PC-3 (cell line): ENCODE results near the gene EVA1A. TPM values are rescaled to one million over a fixed set of nuclear protein-coding genes. Genes with fewer than 3 reads are reported as not detected.

Experiments
- ATAC-seq: fragments of 200-7000 bp; cut with Tn5 transposase; 2 replicates; pipeline ENCODE4 v1.9.1; 2020; ENCODE audit warnings: mild to moderate bottlenecking, moderate library complexity
- BruUV-seq: library from RNA; stranded (reverse); fragments of 400-500 nt; replicated peaks from 2 replicates; lab custom pipeline; 2021; lab: Mats Ljungman, UMichigan
- CTCF ChIA-PET: fragments of 300-600 bp; sonication (Branson Sonifier 250); formaldehyde crosslinking; loops from one replicate; lab custom pipeline; 2022; ENCODE audit warnings: antibody characterized with exemption; lab: Charles Lee
- POLR2A ChIA-PET: fragments of 300-600 bp; sonication (Branson Sonifier 250); formaldehyde crosslinking; loops from one replicate; lab custom pipeline; 2022; ENCODE audit warnings: antibody characterized with exemption; ENCODE audit not compliant: unreplicated experiment; lab: Charles Lee
- DNase-seq: peaks from one replicate; pipeline ENCODE4 v3.0.0-alpha.2; 2015
- H2AFZ ChIP-seq: fragments of 300-600 bp; sonication (generic); 2 replicates; pipeline ENCODE4 v1.6.0; 2016; ENCODE audit warnings: antibody characterized with exemption, low read length
- H3F3A ChIP-seq: fragments of 300-600 bp; sonication (generic); one replicate; pipeline ENCODE4 v1.6.0; 2017; ENCODE audit warnings: antibody characterized with exemption, low read length, control low read depth, mild to moderate bottlenecking; ENCODE audit not compliant: unreplicated experiment
- H3K27ac ChIP-seq: fragments of 300-600 bp; sonication (generic); 2 replicates; pipeline ENCODE4 v1.5.1; 2016; ENCODE audit warnings: mild to moderate bottlenecking, low read length
- H3K27me3 ChIP-seq: fragments of 300-600 bp; sonication (generic); 2 replicates; pipeline ENCODE4 v1.6.1; 2016; ENCODE audit warnings: low read length, mixed read lengths
- H3K36me3 ChIP-seq: fragments of 300-600 bp; sonication (generic); 2 replicates; pipeline ENCODE4 v1.6.1; 2016; ENCODE audit warnings: low read depth, mixed run types, low read length, mixed read lengths
- H3K4me1 ChIP-seq: fragments of 300-600 bp; sonication (generic); 2 replicates; pipeline ENCODE4 v1.5.1; 2016; ENCODE audit warnings: low read length; ENCODE audit not compliant: insufficient read depth
- H3K4me2 ChIP-seq: fragments of 300-600 bp; sonication (generic); 2 replicates; pipeline ENCODE4 v1.6.0; 2016; ENCODE audit warnings: low read length
- H3K4me3 ChIP-seq: fragments of 300-600 bp; sonication (generic); 2 replicates; pipeline ENCODE4 v1.5.1; 2016; ENCODE audit warnings: mild to moderate bottlenecking, low read length, mixed read lengths
- H3K79me2 ChIP-seq: fragments of 300-600 bp; sonication (generic); 2 replicates; pipeline ENCODE4 v1.6.1; 2017; ENCODE audit warnings: low read length, mixed read lengths
- H3K9ac ChIP-seq: fragments of 300-600 bp; sonication (generic); 2 replicates; pipeline ENCODE4 v1.6.0; 2016; ENCODE audit warnings: mild to moderate bottlenecking, low read length
- H3K9me2 ChIP-seq: fragments of 300-600 bp; sonication (generic); replicated peaks from 2 replicates; pipeline ENCODE4 v1.6.1; 2016; ENCODE audit warnings: mixed run types, low read length, mixed read lengths
- H3K9me3 ChIP-seq: fragments of 300-600 bp; sonication (generic); 2 replicates; pipeline ENCODE4 v1.6.1; 2016; ENCODE audit warnings: low read length, mixed read lengths
- H4K20me1 ChIP-seq: fragments of 300-600 bp; sonication (generic); 2 replicates; pipeline ENCODE4 v1.6.1; 2016; ENCODE audit warnings: low read length, mixed read lengths
- EZH2 ChIP-seq: fragments of 300-600 bp; sonication (generic); IDR thresholded peaks from one replicate; pipeline ENCODE4 v1.6.1; 2017; ENCODE audit warnings: antibody characterized with exemption, mild to moderate bottlenecking, low read length; ENCODE audit not compliant: unreplicated experiment
- EZH2phosphoT487 ChIP-seq: fragments of 300-600 bp; sonication (generic); IDR thresholded peaks from 2 replicates; pipeline ENCODE4 v1.6.1; 2018; ENCODE audit warnings: mild to moderate bottlenecking, antibody characterized with exemption, low read length, borderline replicate concordance
- intact Hi-C: fragments of 100-400 bp; cut with micrococcal nuclease; formaldehyde crosslinking; loops from 2 replicates; pipeline ENCODE4 v1.9.0; 2023
- total RNA-seq: library from RNA; depleted of rRNA; stranded (reverse); fragments of >200 nt; gene quantifications from 2 replicates; pipeline ENCODE4 v1.2.3, GENCODE V29; 2014
- TF ChIP-seq, protein P1 (sequence below): fragments of 300-600 bp; sonication (generic); conservative IDR thresholded peaks from 2 replicates; pipeline ENCODE4 v1.5.1; 2017; ENCODE audit warnings: antibody characterized with exemption, low read depth, mild to moderate bottlenecking, low read length

The EVA1A gene
- total RNA-seq, 1 experiment from 2014 or later: 48.9 TPM

GRCh38 chr2:75587954-75588587 lies 27.3 kb upstream of the EVA1A start:
- Histone ChIP-seq H3K79me2 (no peaks in the 10 kb centered on the region), H3K27me3 (no peaks in the 10 kb centered on the region), H3F3A (peaks cover 9% of the 10 kb centered on the region), H3K9me2 (no peaks in the 10 kb centered on the region), H3K36me3 (no peaks in the 10 kb centered on the region), H4K20me1 (no peaks in the 10 kb centered on the region), H2AFZ (peak overlapping the region; percentile 63), H3K4me2 (peak overlapping the region; percentile 66), H3K9ac (peak overlapping the region; percentile 34), H3K4me3 (peak overlapping the region; percentile 36), H3K4me1 (peaks cover 41% of the 10 kb centered on the region), H3K27ac (peak overlapping the region; percentile 74), H3K9me3 (no peaks in the 10 kb centered on the region)
- intact Hi-C loops: loop anchor here (1.0 kb wide), 1 partner anchor 18 kb away; no protein-coding TSS in a partner anchor
- ATAC-seq (peak; percentile 85), DNase-seq (peak; percentile 85)
- TF ChIP-seq, protein P1, sequence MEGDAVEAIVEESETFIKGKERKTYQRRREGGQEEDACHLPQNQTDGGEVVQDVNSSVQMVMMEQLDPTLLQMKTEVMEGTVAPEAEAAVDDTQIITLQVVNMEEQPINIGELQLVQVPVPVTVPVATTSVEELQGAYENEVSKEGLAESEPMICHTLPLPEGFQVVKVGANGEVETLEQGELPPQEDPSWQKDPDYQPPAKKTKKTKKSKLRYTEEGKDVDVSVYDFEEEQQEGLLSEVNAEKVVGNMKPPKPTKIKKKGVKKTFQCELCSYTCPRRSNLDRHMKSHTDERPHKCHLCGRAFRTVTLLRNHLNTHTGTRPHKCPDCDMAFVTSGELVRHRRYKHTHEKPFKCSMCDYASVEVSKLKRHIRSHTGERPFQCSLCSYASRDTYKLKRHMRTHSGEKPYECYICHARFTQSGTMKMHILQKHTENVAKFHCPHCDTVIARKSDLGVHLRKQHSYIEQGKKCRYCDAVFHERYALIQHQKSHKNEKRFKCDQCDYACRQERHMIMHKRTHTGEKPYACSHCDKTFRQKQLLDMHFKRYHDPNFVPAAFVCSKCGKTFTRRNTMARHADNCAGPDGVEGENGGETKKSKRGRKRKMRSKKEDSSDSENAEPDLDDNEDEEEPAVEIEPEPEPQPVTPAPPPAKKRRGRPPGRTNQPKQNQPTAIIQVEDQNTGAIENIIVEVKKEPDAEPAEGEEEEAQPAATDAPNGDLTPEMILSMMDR: no peak
- ChIA-PET CTCF (interaction anchor here (0.6 to 2.1 kb wide), 2 partner anchors 18 to 50 kb away, joined by 4 to 12 read pairs; no protein-coding TSS in a partner anchor), POLR2A (no interaction called here)
- BruUV-seq: no TSS peak

GRCh38 chr2:75586971-75587370 lies 26.2 kb upstream of the EVA1A start:
- ATAC-seq (no peak), DNase-seq (no peak)
- TF ChIP-seq EZH2: no peak
- TF ChIP-seq, protein P1: no peak
- TF ChIP-seq EZH2phosphoT487: no peak
- Histone ChIP-seq H4K20me1 (no peaks in the 10 kb centered on the region), H2AFZ (no peak overlapping the region), H3K4me1 (peaks cover 30% of the 10 kb centered on the region), H3K9me3 (no peaks in the 10 kb centered on the region), H3K79me2 (no peaks in the 10 kb centered on the region), H3K4me2 (peak overlapping the region; percentile 66; the same call in 1 of the 2 replicates), H3K9ac (no peak overlapping the region), H3K4me3 (no peak overlapping the region), H3K27ac (no peak overlapping the region), H3K9me2 (no peaks in the 10 kb centered on the region), H3K36me3 (no peaks in the 10 kb centered on the region), H3K27me3 (no peaks in the 10 kb centered on the region), H3F3A (peaks cover 9% of the 10 kb centered on the region)
- CTCF ChIA-PET: no interaction called here
- intact Hi-C loops: no loop called here
- POLR2A ChIA-PET: no interaction called here
- BruUV-seq: no TSS peak

GRCh38 chr2:75582840-75583239 lies 22.1 kb upstream of the EVA1A start:
- TF ChIP-seq, protein P1: no peak
- no peak for TF ChIP-seq EZH2
- no peak for TF ChIP-seq EZH2phosphoT487

More at GRCh38 chr2:75582840-75583239, 22.1 kb upstream of the EVA1A start:
- BruUV-seq: no TSS peak
- Histone ChIP-seq H2AFZ (no peak overlapping the region), H3K27ac (no peak overlapping the region), H3K4me3 (no peak overlapping the region), H3K9ac (no peak overlapping the region), H3K4me1 (peaks cover 8% of the 10 kb centered on the region), H3K27me3 (no peaks in the 10 kb centered on the region), H3K4me2 (no peak overlapping the region), H4K20me1 (no peaks in the 10 kb centered on the region), H3K9me3 (no peaks in the 10 kb centered on the region), H3K79me2 (no peaks in the 10 kb centered on the region), H3K36me3 (no peaks in the 10 kb centered on the region), H3K9me2 (no peaks in the 10 kb centered on the region), H3F3A (peaks cover 3% of the 10 kb centered on the region)
- ATAC-seq: no peak
- peak; percentile 61 for DNase-seq
- intact Hi-C loops: no loop called here
- ChIA-PET CTCF (no interaction called here), POLR2A (no interaction called here)
